ENCODE data around the gene ZNF444. TPM values are rescaled to one million over a fixed set of nuclear protein-coding genes. Genes with fewer than 3 reads are reported as not detected.
A peak's percentile ranks its signal among the peaks of the same experiment; 100 is the strongest.
"Not testable (repeated sequence)": the region's sequence is repeated elsewhere in the genome, so short reads cannot be mapped to it uniquely, and the experiment has no call there.

ZNF444 gene
- polyA plus RNA-seq, 3 donors = 39.9 to 48.7 (median 41.2) TPM

GRCh38 chr19:56105090-56105701 lies 35.9 kb upstream of the ZNF444 start:
- peak; percentile 69 for DNase-seq

DNA sequence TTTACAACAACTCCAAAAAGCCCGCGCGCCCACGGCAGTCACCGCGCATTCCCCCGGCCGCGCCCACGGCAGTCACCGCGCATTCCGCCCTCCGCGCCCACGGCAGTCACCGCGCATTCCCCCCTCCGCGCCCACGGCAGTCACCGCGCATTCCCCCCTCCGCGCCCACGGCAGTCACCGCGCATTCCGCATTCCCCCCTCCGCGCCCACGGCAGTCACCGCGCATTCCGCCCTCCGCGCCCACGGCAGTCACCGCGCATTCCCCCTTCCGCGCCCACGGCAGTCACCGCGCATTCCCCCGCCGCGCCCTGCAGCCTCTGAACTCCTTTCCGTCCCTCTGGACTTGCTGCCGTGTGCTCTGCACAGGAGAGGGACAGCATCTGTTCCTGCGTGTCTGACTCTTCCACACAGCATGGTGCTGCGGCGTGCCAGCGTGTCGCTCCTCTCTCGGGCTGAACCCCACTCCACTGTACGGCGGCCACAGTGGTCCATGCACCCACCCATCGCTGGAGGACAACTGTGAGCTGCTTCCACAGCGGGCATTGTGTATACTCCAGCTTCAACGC lies 35.2 kb upstream of the ZNF444 start:
- not testable (repeated sequence) for DNase-seq

DNA sequence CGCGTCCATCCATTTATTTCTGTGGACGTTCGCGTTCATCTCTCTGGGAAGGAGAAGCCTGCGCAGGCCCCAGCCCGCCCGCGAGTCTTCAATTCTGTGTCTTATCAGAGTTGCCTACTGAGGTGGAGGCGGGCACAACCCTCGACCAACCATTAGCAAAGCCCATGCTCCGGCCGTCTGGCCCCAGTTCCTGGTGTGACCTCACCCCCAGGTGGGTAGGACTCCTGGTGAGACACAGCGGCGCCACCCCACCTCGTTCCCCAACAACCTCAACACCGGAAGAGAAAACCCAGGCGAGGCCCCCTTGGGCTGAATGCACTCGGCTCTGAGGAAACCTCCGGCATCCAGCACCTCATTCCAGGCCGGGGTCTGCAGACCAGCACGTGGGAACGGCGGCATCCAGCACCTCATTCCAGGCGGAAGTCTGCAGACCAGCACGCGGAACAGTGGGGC lies 34.7 kb upstream of the ZNF444 start:
- DNase-seq = no peak

DNA sequence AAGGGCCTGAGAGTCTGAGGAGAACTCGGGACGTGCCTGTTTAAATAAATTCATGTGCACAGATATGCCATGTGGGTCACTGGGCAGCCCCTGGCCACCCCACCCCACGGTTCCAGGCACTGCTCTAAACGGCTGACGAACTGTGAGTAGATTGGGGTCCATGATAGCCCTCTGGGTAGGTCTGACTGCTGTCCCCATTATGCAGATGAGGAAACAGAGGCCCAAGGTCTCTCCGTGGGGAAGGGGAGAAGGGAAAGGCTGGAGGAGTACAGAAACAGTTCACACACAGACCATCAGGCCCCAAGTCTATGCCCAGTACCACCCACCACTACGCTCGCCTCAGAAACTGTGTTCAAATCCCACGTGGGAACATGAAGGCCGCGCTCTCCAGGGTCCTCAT lies 34.1 kb upstream of the ZNF444 start:
- no peak for DNase-seq

GRCh38 chr19:56107626-56108351 lies 33.3 kb upstream of the ZNF444 start:
- no peak for DNase-seq

DNA sequence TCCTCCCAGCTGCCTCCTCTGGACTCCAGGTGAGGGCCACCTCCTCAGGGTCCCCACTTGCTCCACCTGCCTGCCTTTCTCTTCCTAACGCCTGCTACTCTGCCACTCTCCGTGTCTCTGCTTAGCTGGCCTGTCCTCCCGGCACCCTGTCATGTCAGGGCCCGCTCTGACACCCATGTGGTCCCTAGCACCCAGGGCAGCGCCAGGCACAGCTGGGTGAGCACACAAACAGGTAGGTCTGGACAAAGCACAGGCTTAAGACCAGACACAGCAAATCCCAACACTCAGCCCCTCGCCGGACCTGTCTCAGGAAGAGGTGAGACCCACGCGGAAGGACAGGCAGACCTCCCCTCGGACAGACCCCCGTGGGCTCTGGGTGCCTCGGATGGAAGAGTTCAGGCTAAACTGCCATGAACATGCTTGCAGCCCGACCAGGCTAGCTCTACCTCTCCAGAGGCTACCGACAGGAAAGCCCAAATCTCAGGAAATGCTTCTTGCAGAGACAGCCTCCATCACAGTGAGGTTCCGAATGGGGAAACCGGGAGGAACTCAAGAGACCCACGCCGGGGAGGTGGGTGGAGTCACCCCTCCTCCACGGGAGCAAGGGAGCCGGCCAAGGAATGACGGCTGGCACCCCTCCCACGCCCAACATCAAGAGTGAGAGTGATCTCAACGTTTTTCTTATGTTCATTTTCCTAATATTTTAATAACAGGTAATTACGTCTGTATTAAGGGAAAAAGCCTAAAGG lies 32.5 kb upstream of the ZNF444 start:
- DNase-seq = no peak

DNA sequence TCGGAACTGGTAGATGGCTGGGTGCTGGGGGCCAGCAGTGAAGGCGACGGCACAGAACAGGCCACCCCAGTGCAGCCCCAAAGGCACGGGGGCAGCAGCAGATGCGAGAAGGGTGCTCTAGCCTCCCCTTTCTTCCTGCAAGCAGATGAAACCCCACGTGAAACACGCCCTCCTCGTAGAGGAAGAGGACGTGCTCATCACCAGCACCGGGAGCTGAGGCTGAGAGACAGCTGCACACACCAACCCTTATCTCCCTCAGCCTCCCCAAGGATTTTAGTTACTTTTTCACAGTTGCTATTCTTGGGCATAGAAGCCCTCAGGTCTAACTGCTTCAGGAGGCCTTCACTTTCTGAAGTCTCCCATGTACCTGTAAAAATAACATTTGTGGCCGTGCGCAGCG lies 31.9 kb upstream of the ZNF444 start:
- no peak for DNase-seq

DNA sequence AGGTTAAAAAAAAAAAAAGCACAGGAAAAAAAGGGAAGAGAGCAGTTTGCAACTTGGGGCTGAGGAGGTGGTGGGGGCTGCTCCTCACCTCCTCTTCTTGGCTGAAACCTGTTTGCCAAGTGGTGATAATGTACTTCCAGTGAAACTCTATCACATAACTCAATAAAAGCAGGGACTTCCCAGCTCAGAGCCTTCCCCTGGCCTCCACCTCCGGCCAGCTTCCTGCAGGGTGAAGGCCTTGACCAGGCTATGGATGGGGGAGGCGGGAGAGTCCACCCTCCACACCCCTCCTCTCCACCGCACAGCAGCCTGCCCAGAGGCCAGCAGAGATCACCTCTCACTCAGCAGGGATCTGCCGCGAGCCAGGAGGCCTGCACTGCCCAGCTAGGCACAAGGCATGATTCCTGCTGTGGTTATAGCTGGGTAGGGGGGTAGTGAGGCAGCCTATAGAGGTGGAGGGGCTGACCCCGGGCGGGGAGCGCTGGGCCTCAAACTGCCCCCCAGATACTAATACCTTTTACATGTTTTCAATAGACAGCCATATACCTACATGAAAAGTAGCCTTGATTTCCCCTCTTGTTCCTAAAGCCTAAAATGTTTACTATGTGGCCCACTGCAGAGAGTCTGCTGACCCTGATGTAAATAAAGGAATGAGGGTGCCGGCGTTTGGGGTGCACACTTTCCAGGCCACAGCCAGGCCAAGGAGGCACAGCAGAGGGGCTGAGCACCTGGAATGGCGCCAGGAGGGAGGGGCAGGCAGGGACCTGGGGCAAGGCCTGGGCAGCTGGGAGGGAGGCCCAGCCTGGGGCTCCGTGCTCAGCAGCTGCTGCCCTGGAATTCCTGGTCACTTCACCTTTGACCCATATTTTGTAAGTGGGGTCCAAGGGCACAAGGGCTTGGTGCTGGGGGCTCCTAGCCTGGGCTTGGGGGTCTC lies 30.3 kb upstream of the ZNF444 start:
- DNase-seq = peak; percentile 36

GRCh38 chr19:56111601-56112312 lies 29.3 kb upstream of the ZNF444 start:
- no peak for DNase-seq

GRCh38 chr19:56112313-56112709 lies 28.8 kb upstream of the ZNF444 start:
- DNase-seq = no peak

DNA sequence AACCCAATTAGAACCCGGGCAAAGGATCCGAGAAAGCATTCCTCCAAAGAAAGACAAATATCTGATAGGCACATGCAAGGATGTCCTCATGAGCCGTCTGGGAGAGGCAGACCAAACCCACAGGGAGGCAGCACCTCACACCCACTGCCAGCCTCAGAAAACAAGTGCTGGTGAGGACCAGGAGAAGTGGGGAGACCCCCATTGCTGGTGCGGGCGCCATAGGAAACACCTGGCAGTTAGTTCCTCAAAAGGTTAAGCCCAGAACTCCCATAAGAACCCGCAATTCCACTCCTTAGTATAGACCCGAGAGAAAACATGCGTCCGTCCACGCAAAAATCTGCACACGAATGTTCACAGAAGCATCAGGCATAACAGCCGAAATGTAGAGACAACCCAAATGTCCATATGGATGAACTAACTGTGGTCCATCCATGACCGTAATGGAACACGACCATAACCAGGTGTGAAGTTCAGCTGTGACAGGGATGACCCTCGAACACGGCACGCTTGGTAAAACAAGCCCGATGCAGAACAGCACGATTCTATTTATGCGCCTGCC lies 27.9 kb upstream of the ZNF444 start:
- no peak for DNase-seq

- no peak for DNase-seq
Observed at GRCh38 chr19:56114051-56114777, 26.9 kb upstream of the ZNF444 start.

DNA sequence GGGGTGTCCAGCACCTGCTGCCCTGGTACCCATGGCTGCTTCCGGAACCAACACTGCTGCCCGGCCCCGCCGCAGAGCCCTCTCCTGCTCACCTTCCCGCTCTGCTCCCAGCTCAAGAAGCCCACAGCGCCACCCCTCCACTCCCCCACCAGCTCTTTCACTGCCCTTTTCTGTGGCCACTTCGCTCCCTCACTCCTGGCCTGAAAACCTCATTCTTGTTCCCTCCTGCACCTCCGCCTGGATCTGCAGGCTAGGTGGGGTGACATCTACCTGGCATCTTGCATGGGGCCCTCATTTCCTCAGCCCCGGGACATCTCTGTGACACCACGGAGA lies 26.3 kb upstream of the ZNF444 start:
- DNase-seq = no peak

DNA sequence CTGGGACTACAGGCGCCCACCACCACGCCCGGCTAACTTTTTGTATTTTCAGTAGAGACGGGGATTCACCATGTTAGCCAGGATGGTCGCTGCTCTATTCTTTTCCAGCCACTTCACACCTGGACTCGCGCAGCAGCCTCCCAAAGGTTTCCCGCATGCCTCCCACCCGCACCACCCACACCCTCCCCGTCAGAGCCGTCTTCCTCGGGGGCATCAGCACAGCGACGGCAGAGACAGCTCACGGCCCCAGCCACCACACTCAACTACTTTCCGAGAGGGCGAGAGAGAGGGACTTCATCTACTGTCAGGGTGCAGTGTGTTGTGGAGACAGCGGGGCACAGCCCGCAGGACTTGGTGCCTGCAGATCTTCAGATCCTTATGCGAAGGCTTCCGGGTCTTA lies 25.6 kb upstream of the ZNF444 start:
- DNase-seq = no peak

DNA sequence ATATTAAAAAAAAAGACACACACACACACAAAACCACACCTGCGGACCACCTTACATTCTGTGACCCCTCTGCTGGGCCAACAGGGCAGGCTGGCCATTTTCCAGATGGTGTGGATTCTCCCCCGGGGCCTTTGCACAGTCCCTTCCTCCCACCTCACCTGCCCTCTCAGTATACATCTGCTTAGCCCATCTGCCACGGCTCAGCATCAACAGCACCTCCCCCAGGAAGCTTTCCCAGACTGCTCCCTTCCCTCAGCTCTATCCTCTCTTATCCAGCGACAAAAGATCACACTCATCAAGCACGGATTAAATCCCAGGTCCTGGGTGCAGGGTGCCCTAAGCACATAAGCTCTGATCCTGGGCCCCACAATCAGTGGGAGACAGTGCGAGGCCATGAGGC lies 24.5 kb upstream of the ZNF444 start:
- no peak for DNase-seq

GRCh38 chr19:56117376-56117884 lies 23.7 kb upstream of the ZNF444 start:
- DNase-seq = no peak

DNA sequence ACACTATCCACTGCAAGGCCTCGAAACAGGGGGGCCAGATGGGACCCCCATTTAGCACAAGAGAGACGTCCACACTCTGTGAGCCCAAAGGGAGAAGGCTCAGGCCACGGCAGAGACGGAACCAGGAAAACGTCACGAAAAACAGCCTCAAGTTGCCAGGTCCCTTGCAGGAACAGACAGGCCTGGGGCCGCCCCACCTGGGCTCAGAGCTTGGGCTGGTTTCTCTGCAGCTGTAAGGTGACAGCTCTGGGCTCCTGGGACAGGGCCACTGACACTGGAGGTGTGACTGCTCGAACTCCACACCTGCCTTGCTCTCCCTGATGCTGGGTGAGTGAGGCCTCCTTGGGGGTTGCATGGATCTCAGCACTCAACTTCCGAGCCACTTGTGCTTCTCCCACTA lies 23.2 kb upstream of the ZNF444 start:
- no peak for DNase-seq

- DNase-seq = no peak
Observed at GRCh38 chr19:56118666-56119581, 22.2 kb upstream of the ZNF444 start.

GRCh38 chr19:56119582-56119978 lies 21.5 kb upstream of the ZNF444 start:
- DNase-seq = no peak

All from renal pelvis (tissue), 4 donors.